Left renal pelvis (tissue), 4 donors: Measurements from ENCODE around the gene UNC13B. TPM values are rescaled to one million over a fixed set of nuclear protein-coding genes. Genes with fewer than 3 reads are reported as not detected.
"Not testable (repeated sequence)": the region's sequence is repeated elsewhere in the genome, so short reads cannot be mapped to it uniquely, and the experiment has no call there.

Experiments
- DNase-seq, 4 donors: peaks; one replicate each; pipeline ENCODE4 v3.0.0-alpha.2; 2013; ENCODE audit warnings: low read depth in 4 of 4, low spot score in 3 of 4
- polyA plus RNA-seq, 4 donors: library from polyadenylated mRNA; unstranded; fragments of 120-200 nt; gene quantifications; one replicate each; pipeline ENCODE4 v1.2.1, GENCODE V29; 2013; ENCODE audit not compliant: insufficient read length in 4 of 4

UNC13B gene
- polyA plus RNA-seq, 4 donors: 11.0 to 27.5 (median 25.7) TPM

DNA sequence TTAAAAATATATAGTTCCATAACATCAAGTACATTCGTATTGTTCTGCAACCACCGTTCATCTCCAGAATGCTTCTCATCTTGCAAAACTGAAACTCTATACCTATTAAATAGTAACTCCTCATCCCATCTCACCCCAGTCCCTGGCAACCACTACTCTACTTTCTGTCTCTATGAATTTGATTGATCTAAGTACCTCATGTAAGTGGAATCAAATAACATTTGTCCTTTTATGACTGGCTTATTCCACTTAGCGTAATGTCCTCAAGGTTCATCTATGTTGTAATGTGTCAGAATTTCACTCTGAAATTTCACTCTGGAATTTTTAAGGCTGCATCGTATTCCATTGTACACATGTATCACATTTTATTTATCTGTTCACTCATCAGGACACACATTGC, 196.0 kb downstream of the UNC13B start:
- DNase-seq: no peak

DNA sequence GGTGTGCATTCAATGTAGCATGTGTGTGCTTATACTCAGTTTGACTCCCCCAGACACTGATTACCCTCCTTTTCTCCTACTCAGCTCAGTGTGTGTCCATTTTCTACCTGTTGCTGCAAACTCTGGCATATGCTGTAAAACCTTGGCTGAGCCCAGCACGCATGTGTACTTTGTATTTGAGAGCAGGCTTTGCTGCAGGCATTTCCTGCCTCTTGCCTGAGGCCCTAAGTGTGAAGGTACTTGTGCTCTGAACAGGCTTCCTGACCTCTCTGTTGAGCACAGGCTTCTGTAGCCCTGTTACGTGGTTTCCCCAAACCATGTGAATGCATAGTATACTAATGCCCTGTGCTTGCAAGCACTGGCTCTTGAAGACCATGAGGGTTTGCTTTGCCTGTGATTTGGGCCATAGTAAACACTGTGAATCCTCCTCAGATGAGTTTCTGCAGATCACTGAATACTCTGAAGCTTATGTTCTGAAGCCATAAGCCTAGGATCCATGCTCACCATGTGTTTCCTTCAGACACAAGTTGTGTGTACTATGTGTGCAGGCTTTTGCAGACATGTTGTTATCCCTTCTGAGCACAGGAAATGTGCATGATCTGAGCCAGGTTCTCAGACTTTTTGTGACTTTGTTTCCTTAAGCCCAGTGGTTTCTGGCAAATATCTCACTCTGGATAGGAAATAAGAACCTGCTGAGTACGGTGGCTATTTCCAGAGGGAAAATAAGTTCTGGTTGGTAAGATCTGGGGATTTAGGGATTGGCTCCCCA, 203.2 kb downstream of the UNC13B start:
- no peak for DNase-seq

DNA sequence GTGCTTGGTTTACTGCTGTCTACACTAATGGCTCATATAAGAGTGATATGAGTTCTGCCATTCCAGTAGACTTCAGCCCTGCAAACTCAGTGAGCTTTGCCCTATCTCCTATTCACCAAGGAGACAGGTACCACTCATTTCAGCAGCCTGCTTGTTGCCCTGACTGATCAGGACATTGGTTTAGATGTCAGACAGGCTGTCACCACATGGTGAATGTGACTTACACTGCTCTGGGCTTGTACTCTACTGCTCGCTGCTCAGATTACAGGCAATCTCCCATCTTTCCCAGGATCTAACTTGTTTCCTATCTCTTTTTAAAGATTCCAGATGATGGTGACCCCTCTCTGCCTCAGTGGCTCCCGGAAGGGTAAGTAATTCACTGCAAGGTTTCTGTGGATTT, 204.8 kb downstream of the UNC13B start:
- no peak for DNase-seq

DNA sequence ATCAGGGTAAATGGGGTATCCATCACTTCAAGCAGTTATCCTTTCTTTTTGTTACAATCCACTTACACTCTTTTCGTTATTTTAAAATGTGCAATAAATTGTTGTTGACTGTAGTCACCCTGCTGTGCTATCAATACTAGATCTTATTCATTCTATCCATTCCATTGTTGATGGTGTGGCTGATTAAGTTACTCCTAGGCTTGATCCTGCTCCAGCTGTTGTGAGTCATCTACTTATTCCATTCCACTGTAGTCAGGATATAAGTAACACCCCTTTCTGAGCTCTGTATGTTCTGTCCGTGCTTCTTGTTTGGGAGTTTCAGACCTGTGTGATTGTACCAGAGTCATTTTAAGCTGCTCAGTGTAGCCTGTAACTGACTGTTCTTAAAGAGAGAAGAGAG, 205.6 kb downstream of the UNC13B start:
- DNase-seq: no peak

DNA sequence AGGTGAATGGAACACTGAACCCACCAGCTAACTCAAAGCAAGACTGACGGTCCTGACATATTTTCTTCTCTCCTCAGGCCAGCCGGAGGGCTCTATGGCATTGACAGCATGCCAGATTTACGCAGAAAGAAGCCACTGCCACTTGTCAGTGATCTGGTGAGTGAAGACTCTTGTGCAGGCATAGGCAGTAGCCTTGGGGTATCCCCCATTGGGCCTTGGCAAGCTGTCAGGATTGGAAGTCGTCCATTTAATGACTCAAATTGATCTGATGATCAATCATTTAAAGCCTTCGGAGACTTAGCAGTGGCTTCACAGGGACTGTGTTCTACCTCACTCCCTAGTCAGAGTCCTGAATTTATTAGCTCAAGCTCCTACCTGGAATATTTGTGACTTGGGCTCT, 208.4 kb downstream of the UNC13B start:
- no peak for DNase-seq

DNA sequence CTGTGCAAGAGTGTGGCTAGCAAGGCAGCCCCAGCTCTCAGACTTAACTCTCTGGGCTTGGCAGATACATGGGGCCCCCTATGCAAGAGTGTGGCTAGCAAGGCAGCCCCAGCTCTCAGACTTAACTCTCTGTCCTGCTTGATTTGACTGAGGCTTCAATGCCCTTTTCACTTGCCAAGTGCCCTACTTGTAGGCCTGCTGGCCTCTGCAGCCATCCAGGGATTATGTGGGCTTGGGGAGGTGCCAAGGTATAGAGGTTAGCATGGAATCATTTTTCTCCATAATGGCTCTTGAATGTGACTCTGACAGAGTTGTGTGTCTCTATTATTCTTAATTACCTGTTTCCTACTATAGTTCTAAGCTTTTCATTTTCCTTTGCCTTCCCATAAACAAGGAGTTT, 212.6 kb downstream of the UNC13B start:
- DNase-seq: no peak

DNA sequence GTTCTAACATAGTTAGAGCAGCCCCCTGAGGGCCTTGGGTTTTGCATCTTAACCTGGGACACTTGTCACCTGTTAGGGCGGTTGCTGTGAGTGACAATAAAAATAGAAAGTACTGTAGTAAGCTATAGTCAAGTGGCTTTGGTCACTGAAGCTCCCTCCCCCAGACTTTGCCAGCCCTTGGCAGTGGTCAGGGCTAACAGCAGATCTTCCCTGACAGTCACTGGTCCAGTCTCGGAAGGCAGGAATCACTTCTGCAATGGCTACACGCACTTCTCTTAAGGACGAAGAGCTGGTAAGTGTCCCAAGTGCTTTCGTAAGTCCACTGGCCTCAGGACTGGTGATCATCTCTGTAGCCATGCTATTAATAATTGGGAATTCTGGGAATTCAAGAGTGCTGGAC, 213.1 kb downstream of the UNC13B start:
- DNase-seq: no peak

DNA sequence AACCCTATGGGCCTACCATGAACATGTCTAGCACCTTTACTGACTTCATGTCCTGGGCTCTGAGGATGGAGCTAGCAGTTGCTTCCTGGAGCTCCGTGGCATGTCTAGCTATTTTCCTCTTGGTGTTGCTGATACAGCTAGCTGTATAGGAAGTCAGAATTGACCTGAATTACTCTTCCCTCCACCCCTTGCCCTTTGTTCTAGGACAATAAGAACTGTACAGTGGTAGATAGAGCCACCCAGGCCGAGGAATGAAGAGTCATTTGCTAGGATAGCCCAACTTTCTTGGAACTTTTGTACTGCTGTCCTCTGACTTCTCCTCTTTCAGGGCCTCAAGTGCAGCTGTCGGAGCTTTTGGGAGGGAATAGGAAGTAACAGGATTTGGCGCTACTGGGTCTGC, 218.2 kb downstream of the UNC13B start:
- no peak for DNase-seq

DNA sequence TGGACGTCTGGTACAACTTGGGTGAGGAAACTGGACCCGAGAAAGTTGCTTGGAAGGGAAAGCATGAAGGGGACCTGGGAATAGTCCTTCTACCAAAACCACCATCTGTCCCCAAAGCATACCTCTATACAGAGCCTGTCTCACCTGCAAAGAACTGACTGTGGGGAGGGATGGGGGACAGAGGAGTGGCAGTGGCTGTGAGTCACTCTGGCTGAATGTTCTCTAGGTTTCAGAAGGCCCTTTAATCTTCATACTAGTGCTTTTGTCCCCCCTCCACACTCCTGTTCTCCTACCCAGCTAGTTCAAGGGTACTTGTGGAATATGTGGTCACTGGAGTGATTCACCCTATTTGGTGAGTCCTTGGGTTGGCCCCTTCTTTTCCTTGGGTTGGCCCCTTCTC, 218.8 kb downstream of the UNC13B start:
- no peak for DNase-seq

DNA sequence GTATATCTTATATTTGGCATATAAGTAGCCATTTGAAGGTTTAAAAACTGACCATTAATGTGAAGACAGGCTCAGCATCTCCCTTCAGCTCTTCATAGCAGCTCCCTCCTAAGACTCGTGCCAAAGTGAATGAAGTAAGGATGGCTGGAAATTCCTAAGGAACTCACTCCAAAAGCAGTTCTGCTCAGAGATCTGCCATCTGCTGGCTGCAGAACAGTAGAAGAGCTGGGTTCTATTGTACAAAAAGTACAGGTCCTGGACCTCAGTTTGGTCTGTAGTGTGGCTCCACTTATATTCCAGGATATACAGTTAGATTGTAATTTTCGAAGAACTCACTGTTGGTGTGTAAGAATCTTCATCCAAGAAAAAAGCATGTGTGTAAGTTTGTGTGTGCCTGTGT, 223.2 kb downstream of the UNC13B start:
- no peak for DNase-seq

DNA sequence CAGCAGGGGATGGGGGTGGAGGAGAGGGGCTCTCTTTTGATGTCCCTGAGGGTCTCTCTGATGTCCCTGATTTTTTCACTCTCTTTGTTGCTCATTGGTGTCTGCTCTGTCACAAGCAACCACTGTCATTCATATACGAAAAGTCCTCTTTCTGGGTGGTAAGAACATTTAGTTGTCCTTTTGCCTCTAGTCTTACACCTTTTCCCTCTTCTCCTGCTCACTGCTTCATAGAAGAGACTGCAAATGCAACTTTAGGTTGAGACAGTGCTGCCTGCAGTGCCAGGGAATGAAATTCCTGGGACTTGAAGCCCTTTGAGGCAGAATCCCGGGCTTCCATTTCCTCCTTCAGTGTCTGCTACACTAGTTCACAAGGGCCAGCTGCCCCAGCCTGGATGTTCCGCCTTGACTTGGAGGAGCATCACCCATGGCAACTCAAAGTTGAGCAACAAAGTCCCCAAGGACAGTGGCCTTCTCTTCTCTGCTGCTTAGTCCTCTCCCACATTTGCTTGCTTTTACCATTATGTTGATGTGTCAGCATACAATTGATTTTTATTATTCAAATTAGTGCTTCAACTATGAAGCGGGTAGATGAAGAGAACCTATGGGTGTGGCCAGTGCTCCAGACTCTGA, 233.4 kb downstream of the UNC13B start:
- no peak for DNase-seq

DNA sequence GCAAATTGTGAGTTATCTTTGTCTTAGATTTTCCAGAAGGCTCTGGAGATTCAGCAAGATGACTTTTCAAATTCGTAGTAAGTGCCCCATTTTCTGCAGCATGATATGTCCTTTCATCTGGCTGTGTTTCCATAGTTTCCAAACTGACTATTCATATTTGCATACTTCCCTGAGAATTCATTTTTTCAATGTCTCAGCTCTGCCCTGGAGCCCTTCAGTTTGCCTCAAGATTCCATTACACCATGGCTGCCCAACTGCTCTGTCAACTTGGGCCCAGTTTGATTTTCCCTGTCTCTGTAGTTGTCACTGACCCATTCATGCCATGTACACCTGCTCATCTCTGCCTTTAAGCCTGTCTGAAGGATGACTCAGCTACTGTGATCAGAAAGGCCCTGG, 233.9 kb downstream of the UNC13B start:
- no peak for DNase-seq

DNA sequence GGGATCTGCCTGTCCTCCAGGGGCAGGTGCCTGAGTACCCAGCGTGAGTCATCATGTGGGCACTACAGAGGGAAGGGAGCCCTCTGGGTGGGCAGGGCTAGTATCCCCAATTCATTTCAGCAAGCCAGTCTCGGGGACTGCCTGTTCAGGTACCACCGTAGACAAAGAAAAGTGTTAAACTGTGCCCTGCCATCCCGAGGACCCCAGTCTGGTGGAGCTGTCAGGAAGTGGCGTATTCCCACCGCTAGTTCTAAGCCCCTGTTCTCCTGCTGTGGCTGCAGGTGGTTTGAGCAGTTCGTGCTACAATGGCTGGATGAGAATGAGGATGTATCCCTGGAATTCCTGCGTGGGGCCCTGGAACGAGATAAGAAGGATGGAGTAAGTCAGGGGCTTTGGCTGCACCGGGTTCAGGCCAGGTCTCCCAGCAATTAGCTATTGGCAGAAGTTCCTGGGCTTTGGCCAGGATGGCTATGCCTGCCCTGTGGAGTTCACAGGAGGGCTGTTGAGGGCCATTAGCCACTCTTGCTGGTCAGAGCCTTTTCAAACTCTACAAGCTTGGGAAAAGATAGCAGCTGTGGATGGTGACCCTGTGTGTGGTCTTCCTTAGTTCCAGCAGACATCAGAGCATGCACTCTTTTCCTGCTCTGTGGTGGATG, 234.9 kb downstream of the UNC13B start:
- DNase-seq: no peak

DNA sequence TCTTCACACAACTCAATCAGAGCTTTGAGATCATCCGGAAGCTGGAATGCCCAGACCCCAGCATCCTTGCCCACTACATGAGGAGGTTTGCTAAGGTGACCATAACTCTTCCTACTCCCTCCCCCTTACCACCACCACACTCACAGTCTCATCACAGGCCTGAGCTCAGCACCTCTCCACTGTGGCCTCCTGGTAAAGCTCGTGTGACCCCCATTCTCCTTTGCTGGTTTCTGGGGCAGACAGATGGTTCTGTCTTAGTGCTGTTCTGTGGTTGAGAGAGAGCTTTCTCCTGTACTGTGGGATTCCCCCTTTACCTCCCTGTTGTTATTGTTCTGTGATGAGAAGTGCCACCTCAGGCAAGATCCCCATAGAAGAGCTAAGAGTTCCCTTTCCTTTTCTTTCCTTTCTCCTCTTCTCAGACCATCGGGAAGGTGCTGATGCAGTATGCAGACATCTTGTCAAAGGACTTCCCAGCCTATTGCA, 235.4 kb downstream of the UNC13B start:
- no peak for DNase-seq

DNA sequence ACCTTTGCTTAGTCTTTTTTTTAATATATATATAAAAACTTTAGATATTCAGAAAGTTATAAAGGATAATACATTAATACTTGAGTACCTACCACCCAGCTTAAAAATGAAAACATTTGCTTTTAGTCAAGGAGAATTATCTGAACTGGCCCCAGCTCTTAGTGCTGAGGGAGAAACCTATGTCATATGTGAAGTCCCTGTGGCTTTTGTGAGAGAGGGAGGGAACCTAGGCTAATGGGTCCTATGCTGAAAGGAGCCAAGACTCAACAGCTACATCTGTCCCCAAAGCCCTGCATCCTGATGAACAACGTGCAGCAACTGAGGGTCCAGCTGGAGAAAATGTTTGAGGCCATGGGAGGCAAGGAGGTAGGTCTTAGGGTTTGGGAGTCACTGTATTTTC, 236.1 kb downstream of the UNC13B start:
- no peak for DNase-seq

DNA sequence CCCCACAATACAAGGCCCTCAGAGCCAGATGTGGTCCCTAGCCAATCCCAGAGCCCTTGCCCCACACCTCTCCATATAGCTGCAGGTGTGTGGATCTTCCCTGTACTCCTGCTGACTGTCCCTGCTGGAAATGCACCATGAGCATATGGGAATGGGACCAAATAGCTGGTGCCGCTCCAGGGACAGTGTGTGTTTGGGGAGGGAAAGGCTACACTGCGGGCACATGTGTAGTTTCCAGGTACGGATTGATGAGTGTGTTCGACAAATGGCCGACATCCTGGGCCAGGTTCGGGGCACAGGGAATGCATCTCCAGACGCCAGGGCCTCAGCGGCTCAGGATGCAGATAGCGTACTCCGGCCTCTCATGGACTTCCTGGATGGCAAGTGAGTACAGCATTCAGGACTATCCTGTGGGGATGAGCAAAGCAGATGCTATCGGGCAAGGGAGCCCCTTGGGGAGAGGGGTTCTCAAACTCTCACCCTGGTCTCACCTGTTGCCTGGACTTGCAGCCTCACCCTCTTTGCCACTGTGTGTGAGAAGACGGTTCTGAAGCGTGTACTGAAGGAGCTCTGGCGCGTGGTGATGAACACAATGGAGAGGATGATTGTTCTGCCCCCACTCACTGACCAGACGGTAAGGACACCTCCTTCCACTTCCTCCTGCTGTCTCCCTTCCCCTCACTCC, 237.0 kb downstream of the UNC13B start:
- no peak for DNase-seq

DNA sequence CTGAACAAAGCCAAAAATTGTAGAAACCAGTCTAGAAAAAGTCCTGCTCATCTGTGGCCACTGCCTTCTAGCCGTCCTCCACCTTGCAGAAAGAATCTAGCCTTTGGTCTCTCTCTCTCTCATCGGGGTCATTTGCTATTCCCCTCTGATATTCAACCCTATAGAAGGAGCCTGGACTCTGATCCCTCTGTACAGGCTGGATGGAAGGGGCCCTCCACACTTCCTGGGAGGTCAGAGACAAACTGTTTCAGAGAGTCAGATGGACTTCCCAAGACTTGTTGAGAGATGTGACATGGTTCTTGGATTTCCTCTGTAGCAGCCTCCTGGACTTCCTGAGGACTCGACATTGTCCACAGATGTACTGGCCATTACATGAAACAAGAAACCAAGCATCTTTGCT, 243.1 kb downstream of the UNC13B start:
- no peak for DNase-seq

DNA sequence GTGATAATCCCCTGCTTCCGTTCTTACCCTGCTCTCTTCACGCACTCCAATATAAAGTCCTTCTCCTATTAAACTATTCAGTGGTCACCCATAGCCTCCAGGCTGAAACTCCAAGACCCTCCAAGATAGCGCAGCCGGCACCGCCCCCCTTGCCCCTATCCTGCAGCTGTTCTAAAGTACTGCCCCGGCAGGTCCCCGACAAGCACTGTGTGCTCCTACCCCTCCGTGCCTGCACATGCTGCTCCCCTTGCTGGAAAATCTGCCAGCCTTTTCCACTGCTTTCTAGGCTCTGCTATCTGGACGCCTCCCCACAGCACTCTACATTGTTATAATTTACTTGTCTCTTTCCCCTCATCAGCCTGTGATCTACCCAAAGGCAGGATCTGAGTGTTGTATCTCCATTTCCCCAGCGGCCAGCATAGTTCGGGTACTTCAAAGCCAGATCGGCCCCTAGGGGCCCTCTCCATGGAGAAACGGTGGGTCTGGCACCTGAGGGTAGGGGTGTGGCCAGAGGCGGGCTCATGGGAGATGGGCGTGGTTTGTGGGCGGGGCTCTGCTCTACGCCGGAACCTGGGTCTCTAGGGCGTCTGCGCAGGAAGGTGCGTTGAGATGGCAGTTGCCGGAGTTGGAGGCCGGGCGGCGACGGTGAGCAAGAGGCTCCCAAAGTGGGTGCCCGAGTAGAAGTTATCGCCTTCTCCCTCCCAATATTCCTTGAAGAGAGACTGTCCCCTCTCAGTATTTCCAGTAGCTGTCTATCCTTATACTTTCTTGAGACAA, 244.6 kb downstream of the UNC13B start:
- DNase-seq: peak in 1 of 4 donors; percentile 20

DNA sequence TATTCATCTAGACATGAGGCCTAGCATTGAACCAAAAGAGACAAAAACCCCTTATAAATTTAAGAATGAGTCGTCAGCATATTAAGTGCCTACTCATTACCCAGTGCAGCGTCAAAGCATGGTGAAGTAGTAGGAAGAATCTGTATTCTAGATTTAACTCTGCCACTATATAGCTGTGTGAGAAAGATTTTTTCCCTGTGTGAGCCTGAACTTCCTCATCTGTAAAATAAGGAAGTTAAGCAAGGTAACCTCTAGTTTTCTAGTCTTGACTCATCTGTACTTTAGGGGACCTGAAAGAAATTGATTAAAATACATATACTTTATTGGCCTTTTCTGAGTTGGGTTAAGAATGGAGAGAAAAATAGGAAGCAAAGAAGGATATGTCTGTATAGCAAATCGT, 246.0 kb downstream of the UNC13B start:
- DNase-seq: no peak

DNA sequence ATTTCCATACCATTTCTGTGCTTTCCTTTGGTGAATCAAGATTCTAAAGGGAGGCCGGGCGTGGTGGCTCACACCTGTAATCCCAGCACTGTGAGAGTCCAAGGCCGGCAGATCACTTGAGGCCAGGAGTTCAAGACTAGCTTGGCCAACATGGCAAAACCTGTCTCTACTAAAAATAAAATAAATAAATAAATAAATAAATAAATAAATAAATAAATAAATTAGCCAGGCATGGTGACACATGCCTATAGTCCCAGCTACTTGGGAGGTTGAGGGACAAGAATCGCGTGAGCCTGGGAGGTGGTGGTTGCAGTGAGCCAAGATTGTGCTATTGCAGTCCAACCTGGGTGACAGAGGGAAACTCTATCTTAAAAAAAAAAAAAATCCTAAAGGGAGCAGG, 247.6 kb downstream of the UNC13B start:
- DNase-seq: not testable (repeated sequence)

DNA sequence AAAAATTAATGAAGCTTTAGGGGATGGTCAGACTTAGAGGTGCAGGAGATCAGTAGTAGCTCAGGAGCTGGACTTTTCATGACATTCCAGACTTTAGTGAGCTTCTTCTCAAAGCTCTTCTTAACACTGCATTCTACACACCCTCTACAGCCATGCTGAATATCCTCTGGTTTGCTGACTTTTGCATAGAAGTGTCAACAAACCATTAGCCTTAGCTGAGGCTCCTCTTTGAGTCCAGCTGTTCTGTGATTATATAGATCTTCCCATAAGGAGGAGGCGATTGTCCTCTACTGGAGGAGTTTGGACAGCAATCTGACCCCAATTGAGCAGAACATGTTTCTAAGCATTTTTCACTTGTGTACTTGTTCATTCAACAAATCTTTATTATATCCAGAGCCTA, 253.1 kb downstream of the UNC13B start:
- peak in 1 of 4 donors; percentile 5 for DNase-seq
